Stimulated activated CD4-positive, alpha-beta T cell treated with anti-CD3 and anti-CD28 coated beads, Interleukin-4, amount 100 ng/mL, for 4 hours (primary cell): ENCODE measurements around the gene PVALEF.

Experiments
- DNase-seq, 2 experiments: peaks; one replicate each; pipeline ENCODE4 v3.0.0-alpha.2; 2020

The PVALEF gene

GRCh38 chr17:81129289-81129688 is 36.0 kb upstream of the PVALEF start:
- no peak for DNase-seq

GRCh38 chr17:81129711-81130367 is 35.5 kb upstream of the PVALEF start:
- DNase-seq = no peak

GRCh38 chr17:81130385-81131361 is 34.6 kb upstream of the PVALEF start:
- DNase-seq = no peak

GRCh38 chr17:81131486-81132196 is 33.7 kb upstream of the PVALEF start:
- DNase-seq = no peak

- DNase-seq = no peak
Measured at GRCh38 chr17:81132197-81132540, 33.1 kb upstream of the PVALEF start.

- DNase-seq = no peak
Measured at GRCh38 chr17:81132770-81133723, 32.3 kb upstream of the PVALEF start.

GRCh38 chr17:81134064-81134781 is 31.1 kb upstream of the PVALEF start:
- DNase-seq = no peak

GRCh38 chr17:81135505-81136278 is 29.6 kb upstream of the PVALEF start:
- no peak for DNase-seq

- no peak for DNase-seq
Measured at GRCh38 chr17:81136366-81136765, 28.9 kb upstream of the PVALEF start.

- DNase-seq = no peak
Measured at GRCh38 chr17:81137248-81137647, 28.1 kb upstream of the PVALEF start.

- no peak for DNase-seq
Measured at GRCh38 chr17:81138083-81138482, 27.2 kb upstream of the PVALEF start.

GRCh38 chr17:81138500-81138899 is 26.8 kb upstream of the PVALEF start:
- no peak for DNase-seq

- DNase-seq = no peak
Measured at GRCh38 chr17:81139428-81139827, 25.9 kb upstream of the PVALEF start.

GRCh38 chr17:81140018-81140417 is 25.3 kb upstream of the PVALEF start:
- no peak for DNase-seq

- DNase-seq = no peak
Measured at GRCh38 chr17:81140695-81141094, 24.6 kb upstream of the PVALEF start.

GRCh38 chr17:81142301-81143199 is 22.8 kb upstream of the PVALEF start:
- DNase-seq = peak; percentile 36 to 50

- DNase-seq = no peak
Measured at GRCh38 chr17:81143200-81143527, 22.1 kb upstream of the PVALEF start.

GRCh38 chr17:81143717-81144422 is 21.4 kb upstream of the PVALEF start:
- DNase-seq = no peak

- no peak for DNase-seq
Measured at GRCh38 chr17:81144423-81144781, 20.9 kb upstream of the PVALEF start.
